Stimulated activated CD8-positive, alpha-beta memory T cell treated with anti-CD3 and anti-CD28 coated beads, Interleukin-7, amount 100 ng/mL, for 4 hours (primary cell): Measurements from ENCODE around the gene CCDC88C.

Experiments used
- DNase-seq, 2 donors: peaks; one replicate each; pipeline ENCODE4 v3.0.0-alpha.2; 2020; ENCODE audit warnings: low read depth in 2 of 2

The CCDC88C gene

DNA sequence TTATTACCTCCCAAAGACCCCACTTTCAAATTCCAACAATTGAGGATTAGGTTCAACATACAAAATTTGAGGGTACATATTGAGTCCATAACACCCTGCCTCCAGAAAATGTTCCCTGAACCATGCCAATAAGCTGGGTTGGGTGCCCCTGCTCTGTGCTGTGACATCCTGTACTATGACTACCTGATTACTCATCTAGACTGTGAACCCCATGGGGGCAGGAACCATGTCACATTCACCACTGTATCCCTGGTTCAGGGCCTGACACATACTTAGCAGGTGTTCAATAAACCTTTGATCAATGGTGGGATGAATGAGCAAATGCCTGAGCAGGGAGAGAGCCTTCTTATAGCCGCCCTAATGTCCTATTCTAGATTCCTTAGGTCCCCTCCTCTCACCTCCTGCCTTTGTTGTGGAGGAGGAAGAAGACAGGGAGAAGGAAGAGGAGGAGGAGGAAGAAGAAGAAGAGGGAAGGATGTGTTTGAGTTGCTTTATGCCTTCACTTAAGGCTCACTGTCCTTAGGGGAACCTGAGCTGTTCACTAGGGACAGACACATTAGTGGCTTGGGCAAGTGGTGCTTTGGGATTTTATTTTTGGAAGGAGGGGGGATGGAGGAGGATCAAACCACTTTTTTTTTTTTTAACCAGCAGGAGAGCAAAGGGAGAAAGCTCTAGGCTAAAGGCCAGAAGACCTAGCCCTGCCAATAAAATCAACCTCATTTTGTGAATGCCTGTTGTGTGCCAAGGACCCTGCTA lies 194.4 kb downstream of the CCDC88C start:
- DNase-seq = no peak
